Fibroblast of lung (primary cell): ENCODE results near the gene NFS1. TPM values are rescaled to one million over a fixed set of nuclear protein-coding genes. Genes with fewer than 3 reads are reported as not detected.
"Not testable (repeated sequence)": the region's sequence is repeated elsewhere in the genome, so short reads cannot be mapped to it uniquely, and the experiment has no call there.

Experiments used
- DNase-seq, 2 donors: peaks; one replicate each; pipeline versions ENCODE4 v3.0.0 to v3.0.0-alpha.2; 2010; ENCODE audit warnings: low read depth in 2 of 2
- H2AFZ ChIP-seq: 2 replicates; pipeline ENCODE4 v1.5.1; 2012; ENCODE audit warnings: low read length, control low read depth, inconsistent platforms
- H3K27ac ChIP-seq: 2 replicates; pipeline ENCODE4 v1.5.1; 2011; ENCODE audit warnings: low read length, control low read depth; ENCODE audit not compliant: insufficient read depth
- H3K27me3 ChIP-seq: 2 replicates; pipeline ENCODE4 v1.5.1; 2011; ENCODE audit warnings: mild to moderate bottlenecking, low read length; ENCODE audit not compliant: control insufficient read depth, insufficient read depth
- H3K36me3 ChIP-seq: 2 replicates; pipeline ENCODE4 v1.5.1; 2011; ENCODE audit warnings: low read length; ENCODE audit not compliant: control insufficient read depth, insufficient read depth
- H3K4me1 ChIP-seq: 2 replicates; pipeline ENCODE4 v1.5.1; 2011; ENCODE audit warnings: low read length; ENCODE audit not compliant: control insufficient read depth, insufficient read depth; ENCODE audit errors: extremely low read depth
- H3K4me2 ChIP-seq: 2 replicates; pipeline ENCODE4 v1.5.1; 2011; ENCODE audit warnings: low read length, control low read depth; ENCODE audit not compliant: insufficient read depth; ENCODE audit errors: extremely low read depth
- H3K4me3 ChIP-seq, 4 experiments: fragments of 200-600 bp in 1 of 4; sonication (generic) in 1 of 4; replicated peaks in 1 of 4; 2 replicates each; pipeline ENCODE4 v1.5.1; 2011 to 2016; ENCODE audit warnings: low read length in 4 of 4, low read depth in 3 of 4, mild to moderate bottlenecking in 3 of 4, control low read depth in 2 of 4, inconsistent platforms in 1 of 4, mixed read lengths in 1 of 4; ENCODE audit not compliant: insufficient read depth in 1 of 4; ENCODE audit errors: control extremely low read depth in 1 of 4
- H3K79me2 ChIP-seq: 2 replicates; pipeline ENCODE4 v1.5.1; 2012; ENCODE audit warnings: mild to moderate bottlenecking, low read length, inconsistent platforms; ENCODE audit not compliant: control insufficient read depth, insufficient read depth
- H3K9ac ChIP-seq: 2 replicates; pipeline ENCODE4 v1.5.1; 2011; ENCODE audit warnings: mild to moderate bottlenecking, low read length, control low read depth; ENCODE audit not compliant: insufficient read depth
- H3K9me3 ChIP-seq: 2 replicates; pipeline ENCODE4 v1.5.1; 2012; ENCODE audit warnings: low read depth, low read length; ENCODE audit not compliant: control insufficient read depth, insufficient read depth
- H4K20me1 ChIP-seq: 2 replicates; pipeline ENCODE4 v1.5.1; 2011; ENCODE audit warnings: low read length; ENCODE audit not compliant: control insufficient read depth, insufficient read depth; ENCODE audit errors: extremely low read depth
- EZH2 ChIP-seq: IDR thresholded peaks from 2 replicates; pipeline ENCODE4 v1.5.1; 2012; ENCODE audit warnings: low read length, control low read depth, mild to moderate bottlenecking; ENCODE audit errors: missing control alignments
- polyA plus RNA-seq, 2 donors: library from polyadenylated mRNA; depleted of rRNA in 1 of 2; stranded (reverse) in 1 of 2; unstranded in 1 of 2; fragments of >200 nt; gene quantifications; 2 replicates each; pipeline ENCODE4 v1.2.1, GENCODE V29; 2011 to 2012; ENCODE audit warnings: missing spikeins in 1 of 2
- total RNA-seq: library from RNA; depleted of rRNA; stranded (reverse); fragments of >200 nt; gene quantifications from 2 replicates; pipeline ENCODE4 v1.2.1, GENCODE V29; 2014
- TF ChIP-seq, protein P1 (sequence below), 2 donors: IDR thresholded peaks in 1 of 2; conservative IDR thresholded peaks in 1 of 2; 1 replicate in 1 of 2; 2 replicates in 1 of 2; pipeline ENCODE4 v1.5.1; 2011 to 2012; ENCODE audit warnings: low read length in 2 of 2, control low read depth in 1 of 2, inconsistent platforms in 1 of 2, low read depth in 1 of 2, mild to moderate bottlenecking in 1 of 2

Gene NFS1
- total and polyA plus RNA-seq, 2 donors (not counting 1 experiment from before 2014, with no cell fraction given) = 31.7 to 34.7 TPM

- Histone ChIP-seq H3K9ac (no peak overlapping the region), H3K4me1 (peaks cover 2% of the 10 kb centered on the region), H4K20me1 (peaks cover 6% of the 10 kb centered on the region), H2AFZ (no peak overlapping the region), H3K4me3 (no peak overlapping the region), H3K4me2 (no peak overlapping the region), H3K27ac (no peak overlapping the region), H3K9me3 (no peaks in the 10 kb centered on the region), H3K36me3 (peaks cover 43% of the 10 kb centered on the region), H3K79me2 (peaks cover 80% of the 10 kb centered on the region), H3K27me3 (no peaks in the 10 kb centered on the region)
- no peak for DNase-seq
- TF ChIP-seq, protein P1, sequence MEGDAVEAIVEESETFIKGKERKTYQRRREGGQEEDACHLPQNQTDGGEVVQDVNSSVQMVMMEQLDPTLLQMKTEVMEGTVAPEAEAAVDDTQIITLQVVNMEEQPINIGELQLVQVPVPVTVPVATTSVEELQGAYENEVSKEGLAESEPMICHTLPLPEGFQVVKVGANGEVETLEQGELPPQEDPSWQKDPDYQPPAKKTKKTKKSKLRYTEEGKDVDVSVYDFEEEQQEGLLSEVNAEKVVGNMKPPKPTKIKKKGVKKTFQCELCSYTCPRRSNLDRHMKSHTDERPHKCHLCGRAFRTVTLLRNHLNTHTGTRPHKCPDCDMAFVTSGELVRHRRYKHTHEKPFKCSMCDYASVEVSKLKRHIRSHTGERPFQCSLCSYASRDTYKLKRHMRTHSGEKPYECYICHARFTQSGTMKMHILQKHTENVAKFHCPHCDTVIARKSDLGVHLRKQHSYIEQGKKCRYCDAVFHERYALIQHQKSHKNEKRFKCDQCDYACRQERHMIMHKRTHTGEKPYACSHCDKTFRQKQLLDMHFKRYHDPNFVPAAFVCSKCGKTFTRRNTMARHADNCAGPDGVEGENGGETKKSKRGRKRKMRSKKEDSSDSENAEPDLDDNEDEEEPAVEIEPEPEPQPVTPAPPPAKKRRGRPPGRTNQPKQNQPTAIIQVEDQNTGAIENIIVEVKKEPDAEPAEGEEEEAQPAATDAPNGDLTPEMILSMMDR (conservative IDR thresholded peaks at IDR 0.05 in 1 of 2, IDR thresholded peaks at IDR 0.05 in 1 of 2; ENCODE audit: low read depth in 1 of 2, low read length in 2 of 2) = no peak
These were observed 20.6 kb upstream of the NFS1 start for GRCh38 chr20:35719717-35720116.

DNA sequence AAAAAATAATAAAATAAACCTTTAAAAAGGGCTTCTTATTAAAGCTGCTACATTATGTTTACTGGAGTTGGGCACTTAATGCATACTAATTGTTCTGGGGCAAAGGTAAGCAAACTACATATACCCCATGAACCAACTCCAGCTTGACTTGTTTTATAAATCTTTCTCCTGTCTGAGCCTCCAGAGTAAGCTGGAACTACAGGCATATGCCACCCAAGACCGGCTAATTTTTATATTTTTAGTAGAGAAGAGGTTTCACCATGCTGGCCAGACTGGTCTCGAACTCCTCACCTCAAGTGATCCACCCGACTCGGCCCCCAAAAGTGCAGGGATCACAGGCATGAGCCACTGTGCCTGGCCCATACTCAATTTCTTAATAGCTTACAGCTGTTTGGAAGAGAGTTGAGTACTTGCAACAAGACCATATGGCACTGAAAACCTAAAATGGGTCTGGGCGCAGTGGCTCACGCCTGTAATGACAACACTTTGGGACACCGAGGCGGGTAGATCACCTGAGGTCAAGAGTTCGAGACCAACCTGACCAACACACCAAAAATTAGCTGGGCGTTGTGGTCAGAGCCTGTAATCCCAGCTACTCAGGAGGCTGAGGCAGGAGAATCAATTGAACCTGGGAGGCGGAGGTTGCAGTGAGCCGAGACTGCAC lies 20.0 kb upstream of the NFS1 start:
- H3K79me2 ChIP-seq = peaks cover 81% of the 10 kb centered on the region
- no peak overlapping the region for H3K4me2 ChIP-seq
- peaks cover 41% of the 10 kb centered on the region for H3K36me3 ChIP-seq
- no peak overlapping the region for H3K9ac ChIP-seq
- H2AFZ ChIP-seq = no peak overlapping the region
- peak overlapping the region; percentile 0 for H3K27ac ChIP-seq
- no peak for DNase-seq
- H3K4me1 ChIP-seq = peaks cover 2% of the 10 kb centered on the region
- no peaks in the 10 kb centered on the region for H3K27me3 ChIP-seq
- H3K4me3 ChIP-seq = no peak overlapping the region
- H4K20me1 ChIP-seq = peaks cover 8% of the 10 kb centered on the region
- TF ChIP-seq, protein P1 (conservative IDR thresholded peaks at IDR 0.05 in 1 of 2, IDR thresholded peaks at IDR 0.05 in 1 of 2; ENCODE audit: low read depth in 1 of 2, low read length in 2 of 2) = no peak
- TF ChIP-seq EZH2 = no peak
- no peaks in the 10 kb centered on the region for H3K9me3 ChIP-seq

DNA sequence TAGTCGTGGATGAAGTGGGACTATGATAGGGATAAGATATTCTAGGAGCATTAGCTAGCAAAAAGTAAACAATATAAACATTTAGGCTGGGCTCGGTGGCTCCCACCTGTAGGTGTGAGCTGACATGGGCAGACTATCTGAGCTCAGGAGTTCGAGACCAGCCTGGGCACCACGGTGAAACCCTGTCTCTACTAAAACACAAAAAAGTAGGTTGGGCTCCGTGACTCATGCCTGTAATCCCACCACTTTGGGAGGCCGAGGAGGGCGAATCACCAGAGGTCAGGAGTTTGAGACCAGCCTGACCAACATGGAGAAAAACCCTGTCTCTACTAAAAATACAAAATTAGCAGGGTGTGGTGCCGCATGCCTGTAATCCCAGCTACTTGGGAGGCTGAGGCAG lies 19.2 kb upstream of the NFS1 start:
- H3K9me3 ChIP-seq, H3K27ac ChIP-seq, H2AFZ ChIP-seq, H3K4me2 ChIP-seq, H3K4me1 ChIP-seq, DNase-seq, H3K9ac ChIP-seq, H3K4me3 ChIP-seq, H3K27me3 ChIP-seq, H4K20me1 ChIP-seq: not testable (repeated sequence)
- peaks cover 81% of the 10 kb centered on the region for H3K79me2 ChIP-seq
- peaks cover 37% of the 10 kb centered on the region for H3K36me3 ChIP-seq
